AG04450 (cell line): Measurements from ENCODE around the gene VAV1. TPM values are rescaled to one million over a fixed set of nuclear protein-coding genes. Genes with fewer than 3 reads are reported as not detected.
A peak's percentile ranks its signal among the peaks of the same experiment; 100 is the strongest.

Experiments used
- CTCF ChIA-PET: fragments of 300-600, 350-600 bp; formaldehyde crosslinking; extraction: SDS; loops from one replicate; lab custom pipeline; 2022; ENCODE audit warnings: antibody characterized with exemption, inconsistent platforms; lab: Charles Lee
- POLR2A ChIA-PET: fragments of 350-600 bp; formaldehyde crosslinking; extraction: SDS; loops from one replicate; lab custom pipeline; 2021; ENCODE audit warnings: antibody characterized with exemption, inconsistent platforms; lab: Yijun Ruan, JAX
- DNase-seq: peaks from one replicate; pipeline ENCODE4 v3.0.0-alpha.2; 2011; ENCODE audit warnings: low read depth, low spot score
- H3K27ac ChIP-seq: one replicate; pipeline ENCODE4 v1.5.1; 2012; ENCODE audit warnings: low read depth, low read length, control low read depth
- H3K27me3 ChIP-seq: one replicate; pipeline ENCODE4 v1.6.0; 2012; ENCODE audit warnings: low read length; ENCODE audit not compliant: control insufficient read depth, insufficient read depth
- H3K4me3 ChIP-seq: 2 replicates; pipeline ENCODE4 v1.5.1; 2011; ENCODE audit warnings: mild to moderate bottlenecking, low read depth, low read length, control low read depth
- H3K9me3 ChIP-seq: 2 replicates; pipeline ENCODE4 v1.5.1; 2012; ENCODE audit warnings: low read length; ENCODE audit not compliant: control insufficient read depth, insufficient read depth
- polyA plus RNA-seq: library from polyadenylated mRNA; depleted of rRNA; stranded (reverse); fragments of >200 nt; gene quantifications from 2 replicates; pipeline ENCODE4 v1.2.3, GENCODE V29; 2011
- TF ChIP-seq, protein P1 (sequence below): IDR thresholded peaks from 2 replicates; pipeline ENCODE4 v1.5.1; 2011; ENCODE audit warnings: low read depth, low read length, control low read depth, inconsistent platforms

The VAV1 gene
- polyA plus RNA-seq, 1 experiment, result not detected

GRCh38 chr19:6853868-6854267, 81.4 kb downstream of the VAV1 start:
- DNase-seq, result no peak
- H3K9me3 ChIP-seq, result no peaks in the 10 kb centered on the region; the same call in 1 of the 2 replicates
- no peak overlapping the region for H3K4me3 ChIP-seq
- no peak overlapping the region for H3K27ac ChIP-seq
- ChIA-PET POLR2A (no interaction called here), CTCF (interaction anchor here (1.3 kb wide), 1 partner anchor 9 kb away, joined by 5 read pairs; no protein-coding TSS in a partner anchor)
- TF ChIP-seq, protein P1, sequence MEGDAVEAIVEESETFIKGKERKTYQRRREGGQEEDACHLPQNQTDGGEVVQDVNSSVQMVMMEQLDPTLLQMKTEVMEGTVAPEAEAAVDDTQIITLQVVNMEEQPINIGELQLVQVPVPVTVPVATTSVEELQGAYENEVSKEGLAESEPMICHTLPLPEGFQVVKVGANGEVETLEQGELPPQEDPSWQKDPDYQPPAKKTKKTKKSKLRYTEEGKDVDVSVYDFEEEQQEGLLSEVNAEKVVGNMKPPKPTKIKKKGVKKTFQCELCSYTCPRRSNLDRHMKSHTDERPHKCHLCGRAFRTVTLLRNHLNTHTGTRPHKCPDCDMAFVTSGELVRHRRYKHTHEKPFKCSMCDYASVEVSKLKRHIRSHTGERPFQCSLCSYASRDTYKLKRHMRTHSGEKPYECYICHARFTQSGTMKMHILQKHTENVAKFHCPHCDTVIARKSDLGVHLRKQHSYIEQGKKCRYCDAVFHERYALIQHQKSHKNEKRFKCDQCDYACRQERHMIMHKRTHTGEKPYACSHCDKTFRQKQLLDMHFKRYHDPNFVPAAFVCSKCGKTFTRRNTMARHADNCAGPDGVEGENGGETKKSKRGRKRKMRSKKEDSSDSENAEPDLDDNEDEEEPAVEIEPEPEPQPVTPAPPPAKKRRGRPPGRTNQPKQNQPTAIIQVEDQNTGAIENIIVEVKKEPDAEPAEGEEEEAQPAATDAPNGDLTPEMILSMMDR, result no peak
- no peaks in the 10 kb centered on the region for H3K27me3 ChIP-seq

- DNase-seq, result no peak
- H3K27ac ChIP-seq, result no peak overlapping the region
- ChIA-PET CTCF (no interaction called here), POLR2A (no interaction called here)
- no peaks in the 10 kb centered on the region for H3K27me3 ChIP-seq
- TF ChIP-seq, protein P1, result no peak
- H3K4me3 ChIP-seq, result no peak overlapping the region
- H3K9me3 ChIP-seq, result no peaks in the 10 kb centered on the region; the same call in 1 of the 2 replicates
These were observed 82.2 kb downstream of the VAV1 start for GRCh38 chr19:6854758-6855157.

GRCh38 chr19:6856749-6857372, 84.4 kb downstream of the VAV1 start:
- Histone ChIP-seq H3K27me3 (no peaks in the 10 kb centered on the region), H3K9me3 (no peaks in the 10 kb centered on the region; the same call in 1 of the 2 replicates), H3K4me3 (no peak overlapping the region), H3K27ac (no peak overlapping the region)
- DNase-seq, result no peak
- POLR2A ChIA-PET, result no interaction called here
- TF ChIP-seq, protein P1, result no peak
- CTCF ChIA-PET, result no interaction called here

- Histone ChIP-seq H3K27ac (no peak overlapping the region), H3K4me3 (no peak overlapping the region), H3K27me3 (no peaks in the 10 kb centered on the region), H3K9me3 (no peaks in the 10 kb centered on the region)
- ChIA-PET CTCF (interaction anchor here (0.7 to 4.2 kb wide), 9 partner anchors 31 to 381 kb away, joined by 3 to 57 read pairs (median 3); partner anchors contain the start of genes DENND1C and GPR108), POLR2A (no interaction called here)
- no peak for DNase-seq
- TF ChIP-seq, protein P1, result no peak
These were observed 89.3 kb downstream of the VAV1 start for GRCh38 chr19:6861683-6862286.

DNA sequence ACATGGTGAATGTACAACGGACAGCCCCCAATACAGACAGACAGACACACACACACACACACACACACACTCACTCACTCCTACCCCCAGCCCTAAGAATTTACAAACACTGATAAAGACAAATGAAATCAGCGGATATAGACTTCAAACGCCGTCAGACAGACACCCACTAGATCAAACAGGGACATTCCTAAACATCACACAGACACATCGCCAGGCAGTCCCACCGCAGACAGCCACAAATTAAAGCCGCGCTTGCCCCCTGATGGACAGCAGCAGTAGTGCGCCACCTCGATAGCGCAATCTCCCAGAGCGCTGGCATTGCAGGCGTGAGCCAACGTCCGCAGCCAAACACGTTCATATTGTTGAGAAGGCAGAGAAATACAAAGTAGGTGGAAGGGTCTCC, 90.2 kb downstream of the VAV1 start:
- POLR2A ChIA-PET, result no interaction called here
- H3K27ac ChIP-seq, result no peak overlapping the region
- peak overlapping the region; percentile 22; the same call in 1 of the 2 replicates for H3K4me3 ChIP-seq
- CTCF ChIA-PET, result interaction anchor here (0.6 to 4.2 kb wide), 23 partner anchors 9 to 804 kb away, joined by 3 to 57 read pairs (median 4); partner anchors contain the start of genes DENND1C and GPR108
- TF ChIP-seq, protein P1, result peak; percentile 88
- peak; percentile 29 for DNase-seq
- H3K27me3 ChIP-seq, result no peaks in the 10 kb centered on the region
- H3K9me3 ChIP-seq, result no peaks in the 10 kb centered on the region
